IMR-90 (cell line): Measurements from ENCODE around the gene CDC42BPG. TPM values are rescaled to one million over a fixed set of nuclear protein-coding genes. Genes with fewer than 3 reads are reported as not detected.

Experiments used
- ATAC-seq: fragments of 200-7000 bp; cut with Tn5 transposase; 2 replicates; pipeline ENCODE4 v1.9.1; 2020; ENCODE audit warnings: low read depth, mild to moderate bottlenecking, moderate library complexity
- BruUV-seq: library from RNA; stranded (reverse); fragments of 400-500 nt; replicated peaks from 2 replicates; lab custom pipeline; 2021; lab: Mats Ljungman, UMichigan
- CTCF ChIA-PET: fragments of 300-600 bp; formaldehyde crosslinking; extraction: SDS; loops from one replicate; lab custom pipeline; 2021; ENCODE audit warnings: antibody characterized with exemption; lab: Yijun Ruan, JAX
- POLR2A ChIA-PET: fragments of 300-600 bp; sonication (Branson Sonifier 250); formaldehyde crosslinking; loops from one replicate; lab custom pipeline; 2022; ENCODE audit warnings: antibody characterized with exemption; ENCODE audit not compliant: unreplicated experiment; lab: Charles Lee
- DNase-seq: peaks from one replicate; pipeline ENCODE4 v3.0.0; 2013
- H2AFZ ChIP-seq: replicated peaks from 2 replicates; pipeline ENCODE3; 2013; ENCODE audit warnings: low read length, mild to moderate bottlenecking; ENCODE audit not compliant: poor library complexity
- H2AK5ac ChIP-seq: 2 replicates; pipeline ENCODE4 v1.6.1; 2013; ENCODE audit warnings: low read depth, low read length, inconsistent platforms
- H2AK9ac ChIP-seq: replicated peaks from 2 replicates; pipeline ENCODE3; 2013; ENCODE audit warnings: mild to moderate bottlenecking, low read depth, low read length, moderate library complexity; ENCODE audit not compliant: poor library complexity
- H2BK120ac ChIP-seq: 2 replicates; pipeline ENCODE4 v1.6.1; 2013; ENCODE audit warnings: low read depth, low read length, inconsistent platforms
- H2BK15ac ChIP-seq: 3 replicates; pipeline ENCODE4 v1.6.1; 2013; ENCODE audit warnings: low read depth, low read length, inconsistent platforms
- H2BK20ac ChIP-seq: 2 replicates; pipeline ENCODE4 v1.6.1; 2013; ENCODE audit warnings: low read depth, mild to moderate bottlenecking, inconsistent platforms, low read length, moderate library complexity
- H2BK5ac ChIP-seq: 2 replicates; pipeline ENCODE4 v1.6.1; 2013; ENCODE audit warnings: mild to moderate bottlenecking, low read depth, low read length, inconsistent platforms; ENCODE audit not compliant: poor library complexity, severe bottlenecking
- H3K14ac ChIP-seq: replicated peaks from 2 replicates; pipeline ENCODE4 v1.6.1; 2013; ENCODE audit warnings: low read depth, low read length, inconsistent platforms
- H3K18ac ChIP-seq: 2 replicates; pipeline ENCODE4 v1.6.1; 2013; ENCODE audit warnings: low read depth, low read length, control low read depth
- H3K23ac ChIP-seq: 2 replicates; pipeline ENCODE4 v1.6.1; 2013; ENCODE audit warnings: low read depth, low read length, inconsistent platforms
- H3K27ac ChIP-seq: 2 replicates; pipeline ENCODE4 v1.5.1; 2013; ENCODE audit warnings: mild to moderate bottlenecking, control low read depth, low read length; ENCODE audit not compliant: insufficient read depth
- H3K27me3 ChIP-seq: 2 replicates; pipeline ENCODE4 v1.6.1; 2013; ENCODE audit warnings: low read length; ENCODE audit not compliant: control insufficient read depth, insufficient read depth
- H3K36me3 ChIP-seq: 2 replicates; pipeline ENCODE4 v1.6.1; 2013; ENCODE audit warnings: low read length, mixed read lengths; ENCODE audit not compliant: control insufficient read depth, insufficient read depth
- H3K4ac ChIP-seq: 2 replicates; pipeline ENCODE4 v1.6.1; 2013; ENCODE audit warnings: low read depth, low read length, inconsistent platforms
- H3K4me1 ChIP-seq: 2 replicates; pipeline ENCODE4 v1.6.1; 2013; ENCODE audit warnings: low read length, mixed read lengths; ENCODE audit not compliant: control insufficient read depth, insufficient read depth
- H3K4me2 ChIP-seq: 2 replicates; pipeline ENCODE4 v1.6.1; 2013; ENCODE audit warnings: low read depth, mild to moderate bottlenecking, control low read depth, low read length, moderate library complexity
- H3K4me3 ChIP-seq: 2 replicates; pipeline ENCODE4 v1.5.1; 2013; ENCODE audit warnings: low read depth, mild to moderate bottlenecking, control low read depth, low read length, moderate library complexity; ENCODE audit not compliant: insufficient read depth
- H3K56ac ChIP-seq: 2 replicates; pipeline ENCODE4 v1.6.1; 2013; ENCODE audit warnings: low read length, inconsistent platforms; ENCODE audit not compliant: insufficient read depth; ENCODE audit errors: extremely low read depth
- H3K79me1 ChIP-seq, 2 experiments: 2 replicates each; pipeline ENCODE4 v1.6.1; 2013; ENCODE audit warnings: low read length in 2 of 2, inconsistent platforms in 1 of 2, low read depth in 1 of 2
- H3K9ac ChIP-seq: 2 replicates; pipeline ENCODE4 v1.6.1; 2013; ENCODE audit warnings: low read depth, low read length, control low read depth
- H3K9me1 ChIP-seq: 2 replicates; pipeline ENCODE4 v1.6.1; 2013; ENCODE audit warnings: low read length, inconsistent platforms; ENCODE audit not compliant: insufficient read depth
- H3K9me3 ChIP-seq: 2 replicates; pipeline ENCODE4 v1.6.1; 2013; ENCODE audit warnings: low read length; ENCODE audit not compliant: control insufficient read depth, insufficient read depth
- H4K20me1 ChIP-seq: 2 replicates; pipeline ENCODE4 v1.6.1; 2013; ENCODE audit warnings: low read length, inconsistent platforms; ENCODE audit not compliant: insufficient read depth
- H4K5ac ChIP-seq: 2 replicates; pipeline ENCODE4 v1.6.1; 2013; ENCODE audit warnings: mild to moderate bottlenecking, low read depth, low read length, control low read depth
- H4K8ac ChIP-seq, 2 experiments: 2 replicates each; pipeline ENCODE4 v1.6.1; 2013; ENCODE audit warnings: low read depth in 2 of 2, low read length in 2 of 2, control low read depth in 1 of 2, inconsistent platforms in 1 of 2
- H4K91ac ChIP-seq: 2 replicates; pipeline ENCODE4 v1.6.1; 2013; ENCODE audit warnings: low read depth, low read length, inconsistent platforms; ENCODE audit not compliant: insufficient read depth
- BHLHE40 ChIP-seq: fragments of 150-350 bp; IDR thresholded peaks from 2 replicates; pipeline ENCODE4 v1.6.1; 2016; ENCODE audit warnings: mild to moderate bottlenecking, low read depth, low read length
- CEBPB ChIP-seq: IDR thresholded peaks from 2 replicates; pipeline ENCODE4 v1.6.1; 2012; ENCODE audit warnings: low read depth, low read length, improper control_type of control experiment
- CHD1 ChIP-seq: IDR thresholded peaks from 2 replicates; pipeline ENCODE4 v1.6.1; 2012; ENCODE audit warnings: low read depth, low read length, improper control_type of control experiment
- MAFK ChIP-seq: IDR thresholded peaks from 2 replicates; pipeline ENCODE4 v1.6.1; 2012; ENCODE audit warnings: low read depth, low read length, improper control_type of control experiment
- MAZ ChIP-seq: IDR thresholded peaks from 2 replicates; pipeline ENCODE4 v1.6.1; 2012; ENCODE audit warnings: low read depth, mild to moderate bottlenecking, low read length, improper control_type of control experiment, moderate library complexity, borderline replicate concordance
- MXI1 ChIP-seq: IDR thresholded peaks from 2 replicates; pipeline ENCODE4 v1.6.1; 2012; ENCODE audit warnings: low read depth, mild to moderate bottlenecking, low read length, moderate library complexity, borderline replicate concordance
- NFE2L2 ChIP-seq: fragments of 150-350 bp; IDR thresholded peaks from 2 replicates; pipeline ENCODE4 v1.6.1; 2016; ENCODE audit warnings: low read depth, mild to moderate bottlenecking, low read length
- POLR2A ChIP-seq: IDR thresholded peaks from 2 replicates; pipeline ENCODE4 v1.6.1; 2012; ENCODE audit warnings: mild to moderate bottlenecking, low read depth, low read length
- RAD21 ChIP-seq: IDR thresholded peaks from 2 replicates; pipeline ENCODE4 v1.6.1; 2012; ENCODE audit warnings: low read length, improper control_type of control experiment
- RCOR1 ChIP-seq: IDR thresholded peaks from 2 replicates; pipeline ENCODE4 v1.6.1; 2012; ENCODE audit warnings: mild to moderate bottlenecking, low read length, improper control_type of control experiment; ENCODE audit not compliant: insufficient replicate concordance
- RFX5 ChIP-seq: IDR thresholded peaks from 2 replicates; pipeline ENCODE4 v1.8.0; 2012; ENCODE audit warnings: low read depth, mild to moderate bottlenecking, low read length, moderate library complexity
- SMC3 ChIP-seq: fragments of 150-350 bp; IDR thresholded peaks from 2 replicates; pipeline ENCODE4 v1.6.1; 2016; ENCODE audit warnings: low read depth, mild to moderate bottlenecking, antibody characterized with exemption, low read length, moderate library complexity
- WGBS, 2 experiments: methylation state at CpG; one replicate each; pipeline versions ENCODE4 v1.1.5 to v1.1.7; 2013; ENCODE audit warnings: missing lambda C conversion rate in 2 of 2; ENCODE audit not compliant: insufficient read length in 1 of 2; ENCODE audit errors: extremely low coverage in 2 of 2; 5-methylcytosine and 5-hydroxymethylcytosine counted together
- dilution Hi-C: fragments of 300-500 bp; cut with HindIII; formaldehyde crosslinking; loops from one replicate; pipeline ENCODE4 v1.14.3; 2018; ENCODE audit warnings: low sequenced_read_pairs; ENCODE audit not compliant: unreplicated experiment
- in situ Hi-C: fragments of 300-500 bp; cut with MboI; formaldehyde crosslinking; loops from 3 replicates; pipeline ENCODE4 v1.14.3; 2019; ENCODE audit warnings: low sequenced_read_pairs, inconsistent platforms, mixed read lengths
- intact Hi-C: fragments of 100-400 bp; cut with micrococcal nuclease; formaldehyde crosslinking; loops from 2 replicates; pipeline ENCODE4 v1.10.0; 2022
- polyA plus RNA-seq, 3 experiments: library from polyadenylated mRNA; depleted of rRNA; stranded (reverse); fragments of >200 nt; gene quantifications; 2 replicates each; pipeline ENCODE4 v1.2.3, GENCODE V29; 2012; ENCODE audit warnings: low replicate concordance in 1 of 3
- total RNA-seq: library from RNA; depleted of rRNA; stranded (reverse); fragments of >200 nt; gene quantifications from 2 replicates; pipeline ENCODE4 v1.2.3, GENCODE V29; 2012
- TF ChIP-seq, protein P1 (sequence below): conservative IDR thresholded peaks from 2 replicates; pipeline ENCODE4 v1.5.1; 2012; ENCODE audit warnings: mild to moderate bottlenecking, low read depth, low read length, improper control_type of control experiment
- TF ChIP-seq, protein P2 (sequence below): fragments of 150-350 bp; IDR thresholded peaks from 2 replicates; pipeline ENCODE4 v1.6.1; 2017; ENCODE audit warnings: mild to moderate bottlenecking, antibody characterized with exemption, low read length, low read depth

The CDC42BPG gene
- total and polyA plus RNA-seq, 2 of the 4 experiments (the other 2 are of a cell fraction), result under 0.01 to 0.12 TPM

DNA sequence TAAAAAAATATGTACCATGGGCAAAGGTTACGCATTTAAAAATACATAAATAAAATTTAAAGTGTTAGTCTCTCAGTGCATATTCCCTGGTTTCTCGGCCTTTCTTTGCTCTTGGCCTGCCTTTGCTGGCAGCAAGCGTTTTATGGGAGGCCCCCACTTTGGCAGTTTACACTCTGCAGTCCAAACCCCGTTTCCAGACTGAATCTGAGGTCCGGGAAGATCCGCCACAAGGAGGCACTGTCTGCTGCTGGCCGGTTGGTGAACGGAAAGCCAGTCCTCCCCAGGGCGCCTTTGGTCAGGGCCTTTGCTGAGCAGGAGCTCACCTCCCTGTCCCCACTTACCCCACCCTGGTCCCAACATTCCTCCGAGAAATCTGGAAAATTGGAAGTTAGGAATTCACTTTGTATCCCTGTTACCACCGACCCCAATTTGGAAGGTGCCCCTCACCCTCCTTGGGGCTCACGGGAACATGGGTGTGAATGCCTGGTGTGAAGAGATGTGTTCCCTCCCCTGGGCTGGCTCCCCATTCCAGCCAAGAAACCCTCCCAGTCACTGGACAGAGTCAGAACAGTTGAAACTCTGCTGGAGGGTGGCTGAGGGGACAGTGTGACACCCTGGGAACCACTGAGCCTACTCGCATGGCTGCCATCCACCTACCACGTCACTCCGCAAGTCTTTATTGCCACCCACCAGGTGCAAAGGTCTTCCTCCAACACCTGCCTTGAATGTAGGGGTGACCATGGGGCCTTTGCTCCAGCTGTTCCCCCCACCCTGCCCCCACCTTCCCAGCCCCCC lies 56.7 kb downstream of the CDC42BPG start:
- H3K14ac ChIP-seq, result no peak overlapping the region
- in situ Hi-C loops (no loop called here), intact Hi-C loops (loop anchor here (2.0 kb wide), 1 partner anchor 227 kb away; the partner anchor contains the start of gene ARL2), dilution Hi-C loops (no loop called here)
- H2AK5ac ChIP-seq, result no peak overlapping the region
- DNase-seq, result peak; percentile 33
- H2BK120ac ChIP-seq, result no peak overlapping the region
- no peak overlapping the region for H3K18ac ChIP-seq
- POLR2A ChIA-PET, result no interaction called here
- H3K4me3 ChIP-seq, result no peak overlapping the region
- H3K9me1 ChIP-seq, result no peaks in the 10 kb centered on the region
- H3K27me3 ChIP-seq, result no peaks in the 10 kb centered on the region
- no peak overlapping the region for H3K27ac ChIP-seq
- H3K4ac ChIP-seq, result no peak overlapping the region; the same call in 1 of the 2 replicates
- H3K9me3 ChIP-seq, result no peaks in the 10 kb centered on the region
- H2AK9ac ChIP-seq, result peak overlapping the region; percentile 38
- H3K79me1 ChIP-seq, result no peaks in the 10 kb centered on the region
- no peak overlapping the region for H4K8ac ChIP-seq
- no peak overlapping the region for H2BK15ac ChIP-seq
- no peak overlapping the region for H3K56ac ChIP-seq
- peak; percentile 89 for ATAC-seq
- no TSS peak for BruUV-seq
- CTCF ChIA-PET, result interaction anchor here (0.6 to 1.0 kb wide), 3 partner anchors 9 to 603 kb away, joined by 3 to 4 read pairs (median 3); partner anchors contain the start of gene SF1
- H2BK20ac ChIP-seq, result no peak overlapping the region
- H3K4me2 ChIP-seq, result no peak overlapping the region
- H4K91ac ChIP-seq, result no peak overlapping the region
- peaks cover 17% of the 10 kb centered on the region for H3K36me3 ChIP-seq
- no peak overlapping the region for H3K23ac ChIP-seq
- no peaks in the 10 kb centered on the region for H4K20me1 ChIP-seq
- no peak overlapping the region for H3K9ac ChIP-seq
- H3K4me1 ChIP-seq, result no peaks in the 10 kb centered on the region
- H4K5ac ChIP-seq, result no peak overlapping the region
- no peak overlapping the region for H2BK5ac ChIP-seq
- peak overlapping the region; percentile 12 for H2AFZ ChIP-seq
- WGBS, 2 experiments, result 8% methylated on average over 2 of the region's 15 CpGs; no CpG with 5 or more reads in 1 of the 2 experiments
- TF ChIP-seq CEBPB, result no peak
- no peak for TF ChIP-seq RFX5
- TF ChIP-seq MAFK, result no peak
- TF ChIP-seq, protein P1, sequence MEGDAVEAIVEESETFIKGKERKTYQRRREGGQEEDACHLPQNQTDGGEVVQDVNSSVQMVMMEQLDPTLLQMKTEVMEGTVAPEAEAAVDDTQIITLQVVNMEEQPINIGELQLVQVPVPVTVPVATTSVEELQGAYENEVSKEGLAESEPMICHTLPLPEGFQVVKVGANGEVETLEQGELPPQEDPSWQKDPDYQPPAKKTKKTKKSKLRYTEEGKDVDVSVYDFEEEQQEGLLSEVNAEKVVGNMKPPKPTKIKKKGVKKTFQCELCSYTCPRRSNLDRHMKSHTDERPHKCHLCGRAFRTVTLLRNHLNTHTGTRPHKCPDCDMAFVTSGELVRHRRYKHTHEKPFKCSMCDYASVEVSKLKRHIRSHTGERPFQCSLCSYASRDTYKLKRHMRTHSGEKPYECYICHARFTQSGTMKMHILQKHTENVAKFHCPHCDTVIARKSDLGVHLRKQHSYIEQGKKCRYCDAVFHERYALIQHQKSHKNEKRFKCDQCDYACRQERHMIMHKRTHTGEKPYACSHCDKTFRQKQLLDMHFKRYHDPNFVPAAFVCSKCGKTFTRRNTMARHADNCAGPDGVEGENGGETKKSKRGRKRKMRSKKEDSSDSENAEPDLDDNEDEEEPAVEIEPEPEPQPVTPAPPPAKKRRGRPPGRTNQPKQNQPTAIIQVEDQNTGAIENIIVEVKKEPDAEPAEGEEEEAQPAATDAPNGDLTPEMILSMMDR, result peak; percentile 64
- peak; percentile 62 for TF ChIP-seq SMC3
- TF ChIP-seq, protein P2, sequence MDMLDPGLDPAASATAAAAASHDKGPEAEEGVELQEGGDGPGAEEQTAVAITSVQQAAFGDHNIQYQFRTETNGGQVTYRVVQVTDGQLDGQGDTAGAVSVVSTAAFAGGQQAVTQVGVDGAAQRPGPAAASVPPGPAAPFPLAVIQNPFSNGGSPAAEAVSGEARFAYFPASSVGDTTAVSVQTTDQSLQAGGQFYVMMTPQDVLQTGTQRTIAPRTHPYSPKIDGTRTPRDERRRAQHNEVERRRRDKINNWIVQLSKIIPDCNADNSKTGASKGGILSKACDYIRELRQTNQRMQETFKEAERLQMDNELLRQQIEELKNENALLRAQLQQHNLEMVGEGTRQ, result no peak
- TF ChIP-seq MAZ, result no peak
- peak; percentile 69 for TF ChIP-seq RAD21
- no peak for TF ChIP-seq CHD1
- TF ChIP-seq RCOR1, result no peak
- no peak for TF ChIP-seq MXI1
- no peak for TF ChIP-seq POLR2A
- no peak for TF ChIP-seq NFE2L2
- TF ChIP-seq BHLHE40, result no peak
